Measurements from ENCODE around the gene DHRS12.

- TF ChIP-seq CTCF (IDR thresholded peaks at IDR 0.05; ENCODE audit: low read length) (no peak), EZH2 (IDR thresholded peaks at IDR 0.05; ENCODE audit: borderline replicate concordance, low read length) (no peak)
Observed at GRCh38 chr13:51793570-51794271, 10.2 kb downstream of the DHRS12 start.

Data from OCI-LY1 (cell line).